CD4-positive, CD25-positive, alpha-beta regulatory T cell (primary cell): Measurements from ENCODE around the gene TRABD2B. TPM values are rescaled to one million over a fixed set of nuclear protein-coding genes. Genes with fewer than 3 reads are reported as not detected.

Experiments used
- ATAC-seq, 2 donors: fragments of 150-1000 bp; cut with Tn5 transposase; one replicate each; pipeline ENCODE4 v1.10.0; 2021; ENCODE audit warnings: low read depth in 2 of 2, moderate number of reproducible peaks in 2 of 2, moderate library complexity in 1 of 2
- DNase-seq, 3 donors: peaks; one replicate each; pipeline versions ENCODE4 v3.0.0 to v3.0.0-alpha.2; 2012 to 2022; ENCODE audit warnings: mixed read lengths in 1 of 3
- H3K27ac ChIP-seq: one replicate; pipeline ENCODE4 v1.7.0; 2013; ENCODE audit warnings: mild to moderate bottlenecking, low read length; ENCODE audit not compliant: insufficient read depth, poor library complexity, severe bottlenecking
- H3K27me3 ChIP-seq: one replicate; pipeline ENCODE4 v1.7.0; 2013; ENCODE audit warnings: low read length; ENCODE audit not compliant: control insufficient read depth, insufficient read depth
- H3K36me3 ChIP-seq: one replicate; pipeline ENCODE4 v1.7.0; 2013; ENCODE audit warnings: mild to moderate bottlenecking, low read length, moderate library complexity; ENCODE audit not compliant: control insufficient read depth, insufficient read depth
- H3K4me1 ChIP-seq: 2 replicates; pipeline ENCODE4 v1.7.0; 2013; ENCODE audit warnings: mild to moderate bottlenecking, low read length; ENCODE audit not compliant: insufficient read depth, control insufficient read depth, poor library complexity, severe bottlenecking
- H3K4me3 ChIP-seq: one replicate; pipeline ENCODE4 v1.7.0; 2013; ENCODE audit warnings: low read depth, mild to moderate bottlenecking, low read length, moderate library complexity
- H3K9me3 ChIP-seq, 2 experiments: 1 replicate in 1 of 2; 2 replicates in 1 of 2; pipeline ENCODE4 v1.7.0; 2013; ENCODE audit warnings: low read length in 2 of 2, mild to moderate bottlenecking in 1 of 2, moderate library complexity in 1 of 2; ENCODE audit not compliant: control insufficient read depth in 2 of 2
- H3K27ac Mint-ChIP-seq, 3 donors: one replicate each; pipeline ENCODE4 v1.8.0; 2020 to 2022; ENCODE audit warnings: mild to moderate bottlenecking in 3 of 3, mixed read lengths in 3 of 3, moderate library complexity in 2 of 3
- H3K27me3 Mint-ChIP-seq: one replicate; pipeline ENCODE4 v1.8.0; 2022; ENCODE audit warnings: mild to moderate bottlenecking, mixed read lengths
- H3K36me3 Mint-ChIP-seq: one replicate; pipeline ENCODE4 v1.8.0; 2020; ENCODE audit warnings: mixed read lengths
- H3K4me1 Mint-ChIP-seq, 4 donors: one replicate each; pipeline ENCODE4 v1.8.0; 2020 to 2022; ENCODE audit warnings: mixed read lengths in 4 of 4, mild to moderate bottlenecking in 1 of 4
- H3K4me3 Mint-ChIP-seq, 4 donors: one replicate each; pipeline ENCODE4 v1.8.0; 2020 to 2022; ENCODE audit warnings: mild to moderate bottlenecking in 4 of 4, mixed read lengths in 4 of 4, moderate library complexity in 3 of 4
- H3K9me3 Mint-ChIP-seq, 7 donors: one replicate each; pipeline ENCODE4 v1.8.0; 2020 to 2022; ENCODE audit warnings: mixed read lengths in 7 of 7, mild to moderate bottlenecking in 3 of 7, moderate library complexity in 2 of 7
- polyA plus RNA-seq, 4 donors: library from polyadenylated mRNA; unstranded; fragments of 300-500 nt; fragmentation: Illumina TruSeq; gene quantifications; one replicate each; pipeline ENCODE4 v1.2.3, GENCODE V29; 2021
- total RNA-seq: library from RNA; stranded (reverse); gene quantifications from one replicate; pipeline ENCODE4 v1.2.3, GENCODE V29; 2022

TRABD2B gene
- total and polyA plus RNA-seq, 5 donors from 2014 or later = not detected

DNA sequence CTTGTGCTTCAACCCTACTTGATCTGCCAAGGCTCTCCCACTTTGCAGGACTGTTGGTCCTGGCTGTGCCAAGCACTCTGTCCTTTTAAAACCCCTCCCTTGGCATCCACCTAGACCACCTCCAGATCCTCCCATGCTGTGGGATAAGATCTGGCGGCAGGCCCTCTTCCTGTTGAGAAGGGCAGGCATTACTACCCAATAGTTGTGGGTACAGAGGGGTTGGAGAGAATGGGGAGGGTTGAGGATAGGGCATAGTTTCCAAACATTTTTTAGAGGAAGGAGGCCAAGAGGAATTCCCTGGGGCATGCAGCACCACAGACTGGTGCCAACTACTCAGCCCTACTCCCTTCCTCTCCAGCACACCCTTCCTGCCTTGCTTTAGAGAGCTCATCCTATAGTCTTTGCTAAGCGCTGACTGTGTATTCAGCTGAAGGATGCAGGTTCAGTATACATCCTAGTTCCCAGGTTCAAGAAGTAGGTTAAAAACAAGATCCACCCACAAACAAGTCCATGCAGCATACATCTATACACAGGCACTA is 70.7 kb downstream of the TRABD2B start:
- no peak overlapping the region for H3K4me3 Mint-ChIP-seq
- DNase-seq = no peak
- Histone ChIP-seq H3K27me3 (peaks cover 4% of the 10 kb centered on the region), H3K4me3 (no peak overlapping the region), H3K4me1 (no peaks in the 10 kb centered on the region), H3K27ac (no peak overlapping the region), H3K9me3 (no peaks in the 10 kb centered on the region), H3K36me3 (no peaks in the 10 kb centered on the region)
- H3K27me3 Mint-ChIP-seq = peaks cover 17% of the 10 kb centered on the region
- ATAC-seq = no peak
- H3K27ac Mint-ChIP-seq = no peak overlapping the region
- H3K4me1 Mint-ChIP-seq = no peaks in the 10 kb centered on the region
- no peaks in the 10 kb centered on the region for H3K36me3 Mint-ChIP-seq
- H3K9me3 Mint-ChIP-seq = no peaks in the 10 kb centered on the region

DNA sequence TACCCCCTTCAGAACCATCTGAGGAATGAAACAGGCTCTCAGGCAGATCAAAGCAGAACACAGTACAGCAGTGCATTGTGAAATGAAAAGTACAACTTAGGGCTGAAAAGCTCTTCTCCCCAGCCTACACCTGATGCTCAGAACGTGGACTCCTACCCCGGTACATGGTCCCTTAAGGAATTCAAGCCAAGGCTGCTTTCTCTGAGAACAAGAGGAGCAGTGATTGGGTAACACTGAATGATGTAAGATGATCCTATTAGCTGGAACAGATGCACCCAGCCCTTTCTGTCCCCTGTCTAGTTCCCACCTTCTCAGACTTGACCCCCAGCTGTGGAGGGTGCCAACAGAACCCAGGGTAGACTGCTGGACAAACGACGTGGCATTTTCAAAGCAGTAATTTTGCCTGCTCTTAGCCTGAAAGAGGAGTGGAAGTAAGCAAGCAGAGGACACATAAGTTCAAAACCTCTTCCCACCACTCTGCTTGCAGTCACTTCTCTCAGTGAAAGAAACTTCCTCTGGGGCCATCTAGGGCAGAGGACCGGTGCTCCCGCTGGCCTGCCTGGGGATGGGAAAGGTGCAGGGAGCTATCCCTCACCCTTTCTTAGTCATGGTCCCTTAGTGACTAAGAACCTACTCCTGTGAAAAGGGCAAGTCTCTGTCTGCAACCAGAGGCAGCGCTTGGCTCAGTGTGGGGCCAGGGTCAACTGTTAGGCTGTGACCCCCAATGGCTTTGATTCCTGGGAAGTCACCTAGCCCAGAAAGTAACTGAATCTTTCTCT is 72.7 kb downstream of the TRABD2B start:
- peaks cover 17% of the 10 kb centered on the region for H3K27me3 Mint-ChIP-seq
- DNase-seq = no peak
- no peaks in the 10 kb centered on the region for H3K9me3 ChIP-seq
- no peaks in the 10 kb centered on the region for H3K4me1 Mint-ChIP-seq
- H3K27ac ChIP-seq = no peak overlapping the region
- no peaks in the 10 kb centered on the region for H3K9me3 Mint-ChIP-seq
- peaks cover 4% of the 10 kb centered on the region for H3K27me3 ChIP-seq
- H3K4me3 Mint-ChIP-seq = no peak overlapping the region
- no peaks in the 10 kb centered on the region for H3K36me3 Mint-ChIP-seq
- ATAC-seq = no peak
- no peak overlapping the region for H3K27ac Mint-ChIP-seq
- H3K36me3 ChIP-seq = no peaks in the 10 kb centered on the region
- H3K4me3 ChIP-seq = no peak overlapping the region
- H3K4me1 ChIP-seq = no peaks in the 10 kb centered on the region

DNA sequence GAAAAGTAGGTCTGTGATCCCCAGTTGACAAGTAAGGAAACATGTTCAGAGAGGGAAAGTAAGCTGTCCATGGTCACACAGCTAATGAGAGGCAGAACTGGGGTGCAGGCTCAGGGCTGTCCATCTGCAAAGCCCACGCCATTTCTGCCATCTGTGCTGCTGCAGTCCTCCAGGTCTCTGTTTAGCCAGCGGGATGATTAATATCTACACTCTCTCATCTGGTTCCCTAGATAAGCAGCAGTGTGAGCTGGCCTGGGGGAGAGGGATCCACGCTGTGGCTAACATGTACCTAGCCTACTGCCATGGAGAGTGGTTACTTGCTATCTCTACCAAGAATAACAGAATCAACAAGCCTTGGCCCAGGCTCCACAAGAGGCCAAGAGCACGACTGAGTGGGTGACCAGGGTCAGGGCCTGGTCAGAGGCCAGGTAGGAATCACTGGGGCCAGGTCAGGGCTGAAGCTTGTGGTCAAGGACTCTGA is 75.2 kb downstream of the TRABD2B start:
- H3K9me3 Mint-ChIP-seq = no peaks in the 10 kb centered on the region
- Histone ChIP-seq H3K27me3 (peaks cover 4% of the 10 kb centered on the region), H3K4me1 (no peaks in the 10 kb centered on the region), H3K36me3 (no peaks in the 10 kb centered on the region), H3K4me3 (no peak overlapping the region), H3K27ac (no peak overlapping the region), H3K9me3 (no peaks in the 10 kb centered on the region)
- no peak for ATAC-seq
- no peak for DNase-seq
- H3K27me3 Mint-ChIP-seq = peaks cover 17% of the 10 kb centered on the region
- no peaks in the 10 kb centered on the region for H3K4me1 Mint-ChIP-seq
- no peak overlapping the region for H3K27ac Mint-ChIP-seq
- no peaks in the 10 kb centered on the region for H3K36me3 Mint-ChIP-seq
- no peak overlapping the region for H3K4me3 Mint-ChIP-seq

GRCh38 chr1:47919113-47919833 is 77.9 kb downstream of the TRABD2B start:
- peaks cover 12% of the 10 kb centered on the region for H3K27me3 Mint-ChIP-seq
- Histone ChIP-seq H3K4me3 (no peak overlapping the region), H3K36me3 (no peaks in the 10 kb centered on the region), H3K27ac (no peak overlapping the region), H3K9me3 (no peaks in the 10 kb centered on the region), H3K4me1 (no peaks in the 10 kb centered on the region), H3K27me3 (peaks cover 3% of the 10 kb centered on the region)
- H3K4me3 Mint-ChIP-seq = no peak overlapping the region
- DNase-seq (no peak), ATAC-seq (no peak)
- H3K36me3 Mint-ChIP-seq = no peaks in the 10 kb centered on the region
- no peak overlapping the region for H3K27ac Mint-ChIP-seq
- no peaks in the 10 kb centered on the region for H3K4me1 Mint-ChIP-seq
- H3K9me3 Mint-ChIP-seq = peaks cover 0 to 2% (median 0%) of the 10 kb centered on the region in 7 donors

- no peak for ATAC-seq
- no peak overlapping the region for H3K27ac ChIP-seq
- H3K27ac Mint-ChIP-seq = no peak overlapping the region
- no peaks in the 10 kb centered on the region for H3K4me1 ChIP-seq
- no peaks in the 10 kb centered on the region for H3K36me3 ChIP-seq
- H3K9me3 ChIP-seq = no peaks in the 10 kb centered on the region
- H3K4me1 Mint-ChIP-seq = no peaks in the 10 kb centered on the region
- no peak for DNase-seq
- H3K27me3 ChIP-seq = no peaks in the 10 kb centered on the region
- H3K4me3 ChIP-seq = no peak overlapping the region
- H3K36me3 Mint-ChIP-seq = no peaks in the 10 kb centered on the region
- H3K9me3 Mint-ChIP-seq = peaks cover 0 to 2% (median 0%) of the 10 kb centered on the region in 7 donors
- peaks cover 8% of the 10 kb centered on the region for H3K27me3 Mint-ChIP-seq
- no peak overlapping the region for H3K4me3 Mint-ChIP-seq
These were observed 78.8 kb downstream of the TRABD2B start for GRCh38 chr1:47918257-47918867.

GRCh38 chr1:47917687-47918086 is 79.5 kb downstream of the TRABD2B start:
- Histone ChIP-seq H3K4me3 (no peak overlapping the region), H3K27ac (no peak overlapping the region), H3K9me3 (no peaks in the 10 kb centered on the region), H3K36me3 (no peaks in the 10 kb centered on the region), H3K27me3 (no peaks in the 10 kb centered on the region), H3K4me1 (no peaks in the 10 kb centered on the region)
- no peak for DNase-seq
- Mint-ChIP-seq H3K27ac (no peak overlapping the region), H3K4me3 (peak overlapping the region in 1 of 4 donors; percentile 17), H3K36me3 (no peaks in the 10 kb centered on the region), H3K27me3 (peaks cover 8% of the 10 kb centered on the region), H3K9me3 (peaks cover 0 to 2% (median 0%) of the 10 kb centered on the region in 7 donors), H3K4me1 (no peaks in the 10 kb centered on the region)
- ATAC-seq = no peak

- no peak overlapping the region for H3K27ac ChIP-seq
- H3K36me3 ChIP-seq = no peaks in the 10 kb centered on the region
- DNase-seq = no peak
- no peak for ATAC-seq
- H3K27ac Mint-ChIP-seq = no peak overlapping the region
- peaks cover 0 to 2% (median 0%) of the 10 kb centered on the region in 7 donors for H3K9me3 Mint-ChIP-seq
- H3K27me3 Mint-ChIP-seq = no peaks in the 10 kb centered on the region
- no peak overlapping the region for H3K4me3 ChIP-seq
- no peaks in the 10 kb centered on the region for H3K9me3 ChIP-seq
- no peak overlapping the region for H3K4me3 Mint-ChIP-seq
- H3K4me1 ChIP-seq = no peaks in the 10 kb centered on the region
- H3K36me3 Mint-ChIP-seq = no peaks in the 10 kb centered on the region
- H3K4me1 Mint-ChIP-seq = no peaks in the 10 kb centered on the region
- no peaks in the 10 kb centered on the region for H3K27me3 ChIP-seq
These were observed 81.4 kb downstream of the TRABD2B start for GRCh38 chr1:47915677-47916353.
